Epithelial cell of proximal tubule (primary cell): ENCODE measurements around the gene ERC2. TPM values are rescaled to one million over a fixed set of nuclear protein-coding genes. Genes with fewer than 3 reads are reported as not detected.

ENCODE experiments used
- DNase-seq: peaks from one replicate; pipeline ENCODE4 v3.0.0-alpha.2; 2011; ENCODE audit warnings: low read depth
- H3K4me3 ChIP-seq: 2 replicates; pipeline ENCODE4 v1.5.1; 2011; ENCODE audit warnings: low read depth, mild to moderate bottlenecking, low read length
- total RNA-seq: library from RNA; depleted of rRNA; stranded (reverse); fragments of >200 nt; gene quantifications from 2 replicates; pipeline ENCODE4 v1.2.3, GENCODE V29; 2015
- TF ChIP-seq, protein P1 (sequence below): conservative IDR thresholded peaks from 2 replicates; pipeline ENCODE4 v1.5.1; 2012; ENCODE audit warnings: low read depth, mild to moderate bottlenecking, low read length

The ERC2 gene
- total RNA-seq, 1 donor from 2014 or later, result 2.7 TPM

DNA sequence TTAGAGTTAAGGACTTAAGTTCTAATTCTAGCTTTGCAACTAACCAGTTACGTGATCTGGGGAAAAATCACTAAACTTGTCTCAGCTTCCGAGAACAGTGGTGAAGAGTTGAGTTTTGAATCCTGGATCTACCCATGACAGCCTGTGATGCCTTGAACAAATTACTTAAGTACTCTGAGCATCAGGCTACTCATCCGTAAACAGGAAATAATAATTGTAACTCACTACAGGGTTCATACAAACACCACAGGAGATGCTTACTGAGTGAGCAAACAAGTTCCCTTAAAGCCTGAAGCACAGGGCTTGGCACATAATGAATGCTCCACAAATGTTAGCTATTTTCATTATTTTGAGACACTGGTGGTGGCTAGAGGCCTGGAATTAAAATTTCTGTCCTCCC is 158.8 kb downstream of the ERC2 start:
- TF ChIP-seq, protein P1, sequence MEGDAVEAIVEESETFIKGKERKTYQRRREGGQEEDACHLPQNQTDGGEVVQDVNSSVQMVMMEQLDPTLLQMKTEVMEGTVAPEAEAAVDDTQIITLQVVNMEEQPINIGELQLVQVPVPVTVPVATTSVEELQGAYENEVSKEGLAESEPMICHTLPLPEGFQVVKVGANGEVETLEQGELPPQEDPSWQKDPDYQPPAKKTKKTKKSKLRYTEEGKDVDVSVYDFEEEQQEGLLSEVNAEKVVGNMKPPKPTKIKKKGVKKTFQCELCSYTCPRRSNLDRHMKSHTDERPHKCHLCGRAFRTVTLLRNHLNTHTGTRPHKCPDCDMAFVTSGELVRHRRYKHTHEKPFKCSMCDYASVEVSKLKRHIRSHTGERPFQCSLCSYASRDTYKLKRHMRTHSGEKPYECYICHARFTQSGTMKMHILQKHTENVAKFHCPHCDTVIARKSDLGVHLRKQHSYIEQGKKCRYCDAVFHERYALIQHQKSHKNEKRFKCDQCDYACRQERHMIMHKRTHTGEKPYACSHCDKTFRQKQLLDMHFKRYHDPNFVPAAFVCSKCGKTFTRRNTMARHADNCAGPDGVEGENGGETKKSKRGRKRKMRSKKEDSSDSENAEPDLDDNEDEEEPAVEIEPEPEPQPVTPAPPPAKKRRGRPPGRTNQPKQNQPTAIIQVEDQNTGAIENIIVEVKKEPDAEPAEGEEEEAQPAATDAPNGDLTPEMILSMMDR, result no peak
- no peak overlapping the region for H3K4me3 ChIP-seq
- DNase-seq, result no peak

GRCh38 chr3:56308471-56308870 is 159.8 kb downstream of the ERC2 start:
- DNase-seq, result no peak
- H3K4me3 ChIP-seq, result no peak overlapping the region
- TF ChIP-seq, protein P1, result no peak

GRCh38 chr3:56304069-56304468 is 164.2 kb downstream of the ERC2 start:
- TF ChIP-seq, protein P1, result no peak
- no peak for DNase-seq
- no peak overlapping the region for H3K4me3 ChIP-seq

GRCh38 chr3:56303487-56303886 is 164.8 kb downstream of the ERC2 start:
- TF ChIP-seq, protein P1, result peak; percentile 82
- DNase-seq, result peak; percentile 52
- no peak overlapping the region for H3K4me3 ChIP-seq

DNA sequence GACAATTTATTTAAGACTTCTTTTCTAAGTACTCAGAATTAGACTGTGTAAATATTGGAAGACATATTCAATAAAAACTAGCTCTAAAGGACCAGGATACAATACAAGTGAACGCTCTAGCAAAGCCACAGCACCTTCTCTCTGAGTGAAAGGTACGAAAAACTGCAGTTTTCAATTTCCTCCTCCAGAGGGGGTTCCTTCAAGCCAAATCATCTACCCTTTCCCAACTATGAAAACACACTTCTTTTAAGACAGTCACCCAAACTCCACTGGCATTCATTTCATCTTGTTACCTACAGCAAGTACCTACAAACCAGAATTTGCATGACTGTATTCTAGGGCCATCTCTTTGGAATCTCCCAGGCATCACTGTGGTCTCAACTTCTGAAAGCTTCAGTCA is 165.8 kb downstream of the ERC2 start:
- DNase-seq, result no peak
- no peak overlapping the region for H3K4me3 ChIP-seq
- TF ChIP-seq, protein P1, result peak; percentile 55

- no peak for DNase-seq
- H3K4me3 ChIP-seq, result no peak overlapping the region
- TF ChIP-seq, protein P1, result no peak
Observed at GRCh38 chr3:56297281-56297840, 170.9 kb downstream of the ERC2 start.

GRCh38 chr3:56296361-56296760 is 171.9 kb downstream of the ERC2 start:
- no peak for DNase-seq
- TF ChIP-seq, protein P1, result no peak
- no peak overlapping the region for H3K4me3 ChIP-seq
